ENCODE data around the gene CHRM5. TPM values are rescaled to one million over a fixed set of nuclear protein-coding genes. Genes with fewer than 3 reads are reported as not detected.

Gene CHRM5, protein sequence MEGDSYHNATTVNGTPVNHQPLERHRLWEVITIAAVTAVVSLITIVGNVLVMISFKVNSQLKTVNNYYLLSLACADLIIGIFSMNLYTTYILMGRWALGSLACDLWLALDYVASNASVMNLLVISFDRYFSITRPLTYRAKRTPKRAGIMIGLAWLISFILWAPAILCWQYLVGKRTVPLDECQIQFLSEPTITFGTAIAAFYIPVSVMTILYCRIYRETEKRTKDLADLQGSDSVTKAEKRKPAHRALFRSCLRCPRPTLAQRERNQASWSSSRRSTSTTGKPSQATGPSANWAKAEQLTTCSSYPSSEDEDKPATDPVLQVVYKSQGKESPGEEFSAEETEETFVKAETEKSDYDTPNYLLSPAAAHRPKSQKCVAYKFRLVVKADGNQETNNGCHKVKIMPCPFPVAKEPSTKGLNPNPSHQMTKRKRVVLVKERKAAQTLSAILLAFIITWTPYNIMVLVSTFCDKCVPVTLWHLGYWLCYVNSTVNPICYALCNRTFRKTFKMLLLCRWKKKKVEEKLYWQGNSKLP
- polyA plus RNA-seq (ENCODE audit: insufficient read length) = 0.08 TPM

- DNase-seq = no peak
Measured at GRCh38 chr15:33968224-33968623, at the start of gene CHRM5. Gene CHRM5 (plus strand): TSS chr15:33968497. CDS start chr15:34062718, 94,221 bp downstream.

GRCh38 chr15:33923446-33923845 is 44.9 kb upstream of the CHRM5 start:
- DNase-seq = no peak

- no peak for DNase-seq
Measured at GRCh38 chr15:33926260-33926659, 42.0 kb upstream of the CHRM5 start.

DNA sequence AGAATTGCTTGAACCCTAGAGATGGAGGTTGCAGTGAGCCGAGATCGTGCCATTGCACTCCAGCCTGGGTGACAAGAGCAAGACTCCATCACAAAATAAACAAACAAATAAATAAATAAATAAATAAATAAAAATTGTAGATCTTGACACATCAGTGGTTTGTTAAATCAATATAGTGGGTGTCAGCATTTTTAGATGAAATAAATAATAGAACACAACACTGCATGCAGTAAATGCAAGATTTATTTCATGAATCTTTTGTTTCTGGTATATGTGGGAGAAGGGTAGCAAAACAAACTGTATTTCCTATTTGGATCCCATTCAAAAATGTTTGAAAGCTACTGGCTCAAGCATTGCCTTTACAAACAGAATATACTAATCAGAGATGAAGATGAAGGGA is 35.6 kb upstream of the CHRM5 start:
- no peak for DNase-seq

DNA sequence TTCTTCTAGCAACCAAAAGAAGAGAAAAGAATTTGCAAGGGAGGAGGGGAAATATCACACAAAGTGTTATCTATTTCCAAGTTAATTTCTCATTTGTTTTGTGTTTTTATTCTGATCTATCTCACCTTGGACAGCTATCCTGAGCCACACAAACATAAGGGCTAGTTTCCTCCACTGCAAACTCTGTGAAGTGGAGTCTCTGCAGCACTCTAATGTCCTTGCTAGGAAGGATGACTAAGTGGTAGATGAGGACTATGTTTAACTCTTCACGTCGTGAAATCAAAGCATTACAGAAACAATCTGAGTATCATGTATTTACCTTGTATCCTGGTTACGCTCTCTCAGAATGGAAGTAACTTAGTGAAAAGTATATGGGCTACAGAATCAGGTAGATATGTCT is 33.9 kb upstream of the CHRM5 start:
- DNase-seq = no peak

DNA sequence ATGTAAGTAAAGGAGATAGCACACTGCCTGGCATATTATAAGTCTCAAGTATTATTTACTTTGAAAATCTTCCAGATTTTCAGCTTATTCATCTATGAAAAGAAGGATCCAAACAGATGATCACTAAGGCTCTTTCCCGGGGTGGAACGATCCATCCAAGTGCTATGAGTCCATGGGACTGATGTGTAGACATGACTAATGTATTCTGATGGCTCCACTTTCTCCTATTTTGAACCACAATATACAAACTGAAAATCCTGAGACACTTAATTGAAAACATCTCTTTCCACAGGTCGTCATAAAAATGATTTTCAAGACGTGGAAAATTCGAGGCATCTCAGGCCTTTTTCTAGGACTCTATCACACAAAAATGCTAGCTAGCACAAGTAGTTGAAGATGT is 33.4 kb upstream of the CHRM5 start:
- DNase-seq = no peak

GRCh38 chr15:33941279-33942063 is 26.8 kb upstream of the CHRM5 start:
- no peak for DNase-seq

- no peak for DNase-seq
Measured at GRCh38 chr15:33946152-33946551, 22.1 kb upstream of the CHRM5 start.

DNA sequence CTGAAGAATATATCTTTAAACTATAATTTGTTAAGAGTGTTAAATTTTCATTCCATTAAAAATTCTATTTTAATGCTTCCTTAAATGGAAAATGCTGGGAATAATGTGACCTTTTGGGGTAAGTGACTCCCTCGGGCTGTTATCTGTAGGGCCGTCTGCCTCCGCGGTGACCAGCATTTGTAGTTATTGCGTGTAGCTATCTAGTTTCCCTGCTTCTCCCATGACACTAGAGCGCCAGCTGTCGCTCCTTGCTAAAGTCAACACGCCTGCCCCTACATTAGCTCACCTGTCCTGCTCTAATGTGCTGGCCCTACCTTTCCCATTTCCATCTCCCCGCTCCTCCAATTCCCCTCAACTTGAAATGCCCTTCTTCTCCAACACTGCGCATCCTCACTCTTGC is 12.4 kb upstream of the CHRM5 start:
- DNase-seq = no peak

DNA sequence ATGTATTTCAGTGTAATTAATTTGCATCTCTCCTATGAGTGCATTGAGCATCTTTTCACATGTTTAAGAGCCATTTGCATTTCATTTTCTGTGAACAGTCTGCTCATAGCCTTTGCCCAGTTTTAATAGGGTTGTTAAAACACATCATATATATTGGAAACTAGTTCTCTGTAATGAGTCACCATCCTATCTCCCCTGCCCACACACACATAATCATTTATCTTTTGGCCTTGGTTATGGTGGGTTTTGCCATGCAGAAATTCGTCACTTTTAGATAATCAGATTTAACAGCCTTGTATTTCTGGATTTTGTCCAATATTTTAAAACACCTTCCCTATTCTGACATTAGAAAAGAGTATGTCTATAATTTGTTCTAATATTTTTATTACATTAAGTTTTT is 11.9 kb upstream of the CHRM5 start:
- DNase-seq = no peak

GRCh38 chr15:33959844-33960548 is 8.3 kb upstream of the CHRM5 start:
- no peak for DNase-seq

DNA sequence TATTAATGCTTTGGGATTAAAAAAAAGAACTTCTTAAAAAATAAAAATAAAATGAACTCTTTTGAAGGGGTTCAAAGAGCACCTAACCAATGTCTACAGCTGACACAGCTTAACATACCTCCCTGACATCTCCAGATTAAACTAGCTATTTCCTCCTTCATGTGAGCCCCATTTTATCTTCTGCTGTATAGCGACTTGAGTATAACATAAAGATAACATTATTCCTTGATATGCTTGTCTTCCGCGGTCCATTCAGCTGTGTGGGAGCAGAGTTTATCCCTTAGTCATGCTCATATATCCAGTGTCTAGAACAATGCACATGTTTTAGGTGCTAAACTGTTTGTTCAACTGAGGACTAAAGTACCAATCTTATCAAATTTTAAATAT is 7.8 kb upstream of the CHRM5 start:
- no peak for DNase-seq

- no peak for DNase-seq
Measured at GRCh38 chr15:33963831-33964664, 4.2 kb upstream of the CHRM5 start.

GRCh38 chr15:33964665-33965040 is 3.6 kb upstream of the CHRM5 start:
- DNase-seq = no peak

- DNase-seq = no peak
Measured at GRCh38 chr15:33968821-33969220, 524 bp downstream of the CHRM5 start.

- DNase-seq = no peak
Measured at GRCh38 chr15:33971811-33972210, 3.5 kb downstream of the CHRM5 start.

GRCh38 chr15:33975022-33975565 is 6.8 kb downstream of the CHRM5 start:
- DNase-seq = no peak

GRCh38 chr15:33980159-33980558 is 11.9 kb downstream of the CHRM5 start:
- no peak for DNase-seq

GRCh38 chr15:33982516-33982915 is 14.2 kb downstream of the CHRM5 start:
- no peak for DNase-seq

DNA sequence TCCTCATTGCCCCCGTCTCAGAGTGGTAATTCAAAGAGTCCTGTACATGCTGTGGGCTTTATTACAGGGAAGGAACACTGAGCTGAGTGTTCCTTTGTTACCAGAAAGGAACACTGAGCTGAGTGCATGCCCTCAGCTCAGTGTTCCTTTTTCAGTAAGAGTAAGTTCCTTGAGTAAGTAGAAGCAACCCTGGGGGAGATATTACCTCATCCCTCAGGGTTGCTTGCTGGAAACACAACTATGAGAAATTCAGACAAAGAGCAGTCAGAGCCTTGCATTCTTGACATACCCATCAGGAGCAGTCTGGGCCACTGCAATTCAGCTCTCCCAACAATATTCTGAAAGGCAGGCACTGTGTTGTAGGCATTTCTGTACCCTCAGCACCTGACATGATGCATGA is 17.0 kb downstream of the CHRM5 start:
- DNase-seq = no peak

DNA sequence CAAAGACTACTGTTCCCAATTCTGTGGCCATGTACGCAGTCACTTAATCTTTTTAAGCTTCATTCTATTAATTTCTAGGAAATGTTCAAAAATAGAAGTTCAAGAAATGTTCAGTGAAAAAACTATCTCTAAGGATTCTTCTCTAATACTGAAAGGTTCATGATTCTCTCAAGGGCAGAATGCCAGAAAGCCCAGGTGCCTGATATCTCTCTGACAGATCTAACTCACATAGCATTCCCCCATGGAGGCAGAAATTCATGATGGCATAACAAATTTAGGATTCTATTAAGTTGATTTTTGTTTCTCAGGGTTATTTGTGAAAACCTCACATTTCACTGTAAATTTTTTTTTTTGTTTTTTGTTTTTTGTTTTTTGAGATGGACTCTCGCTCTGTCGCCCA is 17.5 kb downstream of the CHRM5 start:
- DNase-seq = no peak

DNA sequence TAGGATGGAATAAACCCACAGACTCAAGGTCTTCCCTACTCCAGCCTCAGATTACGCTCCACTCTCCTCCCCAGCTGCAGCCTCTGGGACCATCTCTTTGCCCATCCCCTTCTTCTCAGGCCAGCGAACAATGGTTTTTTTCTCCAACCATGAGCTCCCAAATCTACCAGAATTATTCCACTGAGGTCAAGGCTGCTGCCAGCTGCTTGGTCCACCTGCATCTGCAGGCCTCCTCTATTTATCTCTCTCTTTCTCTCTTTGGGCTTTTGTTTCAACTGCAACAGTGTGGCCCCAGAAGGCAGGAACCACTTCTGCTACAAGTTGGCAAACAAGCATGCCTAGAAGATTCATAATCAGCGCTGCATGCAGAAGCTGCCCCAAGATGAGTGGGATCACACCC is 19.1 kb downstream of the CHRM5 start:
- no peak for DNase-seq
